Measurements from ENCODE around the gene SLC35B1. TPM values are rescaled to one million over a fixed set of nuclear protein-coding genes. Genes with fewer than 3 reads are reported as not detected.
A peak's percentile ranks its signal among the peaks of the same experiment; 100 is the strongest.

The SLC35B1 gene
- polyA plus RNA-seq, 2 donors: 25.0 to 42.2 TPM

- H3K4me3 ChIP-seq (ENCODE audit: low read depth in 1 of 2, low read length in 2 of 2): no peak overlapping the region
- no peak overlapping the region for H3K27ac ChIP-seq (ENCODE audit: low read depth in 2 of 2, low read length in 1 of 2)
- H3K4me1 ChIP-seq (ENCODE audit: control insufficient read depth in 2 of 2, insufficient read depth in 2 of 2, low read length in 1 of 2): no peaks in the 10 kb centered on the region
- WGBS, 2 donors: 56 to 76% methylated on average over 1 of the region's 1 CpG
- H3K9me3 ChIP-seq (ENCODE audit: control insufficient read depth in 2 of 2, insufficient read depth in 1 of 2, low read depth in 1 of 2, low read length in 1 of 2): no peaks in the 10 kb centered on the region
- no peaks in the 10 kb centered on the region for H3K36me3 ChIP-seq (ENCODE audit: control insufficient read depth in 2 of 2, insufficient read depth in 2 of 2, low read length in 1 of 2)
- no peaks in the 10 kb centered on the region for H3K27me3 ChIP-seq (ENCODE audit: control insufficient read depth in 1 of 2, insufficient read depth in 2 of 2, low read length in 2 of 2)
Observed at GRCh38 chr17:49747632-49748031, 39.9 kb upstream of the SLC35B1 start.

- Histone ChIP-seq H3K9me3 (ENCODE audit: control insufficient read depth in 2 of 2, insufficient read depth in 1 of 2, low read depth in 1 of 2, low read length in 1 of 2) (no peaks in the 10 kb centered on the region), H3K4me3 (ENCODE audit: low read depth in 1 of 2, low read length in 2 of 2) (no peak overlapping the region), H3K4me1 (ENCODE audit: control insufficient read depth in 2 of 2, insufficient read depth in 2 of 2, low read length in 1 of 2) (no peaks in the 10 kb centered on the region), H3K36me3 (ENCODE audit: control insufficient read depth in 2 of 2, insufficient read depth in 2 of 2, low read length in 1 of 2) (no peaks in the 10 kb centered on the region), H3K27ac (ENCODE audit: low read depth in 2 of 2, low read length in 1 of 2) (peak overlapping the region; percentile 30 to 48), H3K27me3 (ENCODE audit: control insufficient read depth in 1 of 2, insufficient read depth in 2 of 2, low read length in 2 of 2) (no peaks in the 10 kb centered on the region)
- 64 to 76% methylated on average over 5 of the region's 5 CpGs for WGBS, 2 donors
Observed at GRCh38 chr17:49746791-49747490, 39.2 kb upstream of the SLC35B1 start.

- Histone ChIP-seq H3K36me3 (ENCODE audit: control insufficient read depth in 2 of 2, insufficient read depth in 2 of 2, low read length in 1 of 2) (no peaks in the 10 kb centered on the region), H3K9me3 (ENCODE audit: control insufficient read depth in 2 of 2, insufficient read depth in 1 of 2, low read depth in 1 of 2, low read length in 1 of 2) (no peaks in the 10 kb centered on the region), H3K4me1 (ENCODE audit: control insufficient read depth in 2 of 2, insufficient read depth in 2 of 2, low read length in 1 of 2) (peaks cover 5% of the 10 kb centered on the region in 2 donors), H3K27ac (ENCODE audit: low read depth in 2 of 2, low read length in 1 of 2) (no peak overlapping the region), H3K4me3 (ENCODE audit: low read depth in 1 of 2, low read length in 2 of 2) (no peak overlapping the region), H3K27me3 (ENCODE audit: control insufficient read depth in 1 of 2, insufficient read depth in 2 of 2, low read length in 2 of 2) (no peaks in the 10 kb centered on the region)
- WGBS, 2 donors: 73 to 77% methylated on average over 1 of the region's 1 CpG
Observed at GRCh38 chr17:49745175-49746139, 37.7 kb upstream of the SLC35B1 start.

- Histone ChIP-seq H3K36me3 (ENCODE audit: control insufficient read depth in 2 of 2, insufficient read depth in 2 of 2, low read length in 1 of 2) (no peaks in the 10 kb centered on the region), H3K4me3 (ENCODE audit: low read depth in 1 of 2, low read length in 2 of 2) (no peak overlapping the region), H3K27ac (ENCODE audit: low read depth in 2 of 2, low read length in 1 of 2) (peak overlapping the region; percentile 57 to 63), H3K9me3 (ENCODE audit: control insufficient read depth in 2 of 2, insufficient read depth in 1 of 2, low read depth in 1 of 2, low read length in 1 of 2) (no peaks in the 10 kb centered on the region), H3K27me3 (ENCODE audit: control insufficient read depth in 1 of 2, insufficient read depth in 2 of 2, low read length in 2 of 2) (no peaks in the 10 kb centered on the region), H3K4me1 (ENCODE audit: control insufficient read depth in 2 of 2, insufficient read depth in 2 of 2, low read length in 1 of 2) (peaks cover 5 to 9% of the 10 kb centered on the region in 2 donors)
- WGBS, 2 donors: 41 to 46% methylated on average over 1 of the region's 1 CpG
Observed at GRCh38 chr17:49742166-49742638, 34.4 kb upstream of the SLC35B1 start.

- no peaks in the 10 kb centered on the region for H3K27me3 ChIP-seq (ENCODE audit: control insufficient read depth in 1 of 2, insufficient read depth in 2 of 2, low read length in 2 of 2)
- no peak overlapping the region for H3K4me3 ChIP-seq (ENCODE audit: low read depth in 1 of 2, low read length in 2 of 2)
- H3K27ac ChIP-seq (ENCODE audit: low read depth in 2 of 2, low read length in 1 of 2): peak overlapping the region; percentile 66 to 83
- peaks cover 5 to 9% of the 10 kb centered on the region in 2 donors for H3K4me1 ChIP-seq (ENCODE audit: control insufficient read depth in 2 of 2, insufficient read depth in 2 of 2, low read length in 1 of 2)
- no peaks in the 10 kb centered on the region for H3K36me3 ChIP-seq (ENCODE audit: control insufficient read depth in 2 of 2, insufficient read depth in 2 of 2, low read length in 1 of 2)
- WGBS, 2 donors: 35 to 40% methylated on average over 3 of the region's 3 CpGs
- H3K9me3 ChIP-seq (ENCODE audit: control insufficient read depth in 2 of 2, insufficient read depth in 1 of 2, low read depth in 1 of 2, low read length in 1 of 2): no peaks in the 10 kb centered on the region
Observed at GRCh38 chr17:49741692-49742076, 33.9 kb upstream of the SLC35B1 start.

- Histone ChIP-seq H3K27me3 (ENCODE audit: control insufficient read depth in 1 of 2, insufficient read depth in 2 of 2, low read length in 2 of 2) (no peaks in the 10 kb centered on the region), H3K27ac (ENCODE audit: low read depth in 2 of 2, low read length in 1 of 2) (peak overlapping the region; percentile 80 to 90), H3K4me3 (ENCODE audit: low read depth in 1 of 2, low read length in 2 of 2) (no peak overlapping the region), H3K36me3 (ENCODE audit: control insufficient read depth in 2 of 2, insufficient read depth in 2 of 2, low read length in 1 of 2) (no peaks in the 10 kb centered on the region), H3K9me3 (ENCODE audit: control insufficient read depth in 2 of 2, insufficient read depth in 1 of 2, low read depth in 1 of 2, low read length in 1 of 2) (no peaks in the 10 kb centered on the region), H3K4me1 (ENCODE audit: control insufficient read depth in 2 of 2, insufficient read depth in 2 of 2, low read length in 1 of 2) (peaks cover 5 to 9% of the 10 kb centered on the region in 2 donors)
- 20 to 30% methylated on average over 5 of the region's 5 CpGs for WGBS, 2 donors
Observed at GRCh38 chr17:49741009-49741691, 33.4 kb upstream of the SLC35B1 start.

GRCh38 chr17:49739641-49740271 lies 32.0 kb upstream of the SLC35B1 start:
- WGBS, 2 donors: 42 to 50% methylated on average over 7 of the region's 7 CpGs
- Histone ChIP-seq H3K4me3 (ENCODE audit: low read depth in 1 of 2, low read length in 2 of 2) (no peak overlapping the region), H3K36me3 (ENCODE audit: control insufficient read depth in 2 of 2, insufficient read depth in 2 of 2, low read length in 1 of 2) (no peaks in the 10 kb centered on the region)

GRCh38 chr17:49738456-49739163 lies 30.8 kb upstream of the SLC35B1 start:
- Histone ChIP-seq H3K9me3 (ENCODE audit: control insufficient read depth in 2 of 2, insufficient read depth in 1 of 2, low read depth in 1 of 2, low read length in 1 of 2) (no peaks in the 10 kb centered on the region), H3K4me1 (ENCODE audit: control insufficient read depth in 2 of 2, insufficient read depth in 2 of 2, low read length in 1 of 2) (peaks cover 5 to 9% of the 10 kb centered on the region in 2 donors), H3K27ac (ENCODE audit: low read depth in 2 of 2, low read length in 1 of 2) (peak overlapping the region; percentile 42 to 47), H3K27me3 (ENCODE audit: control insufficient read depth in 1 of 2, insufficient read depth in 2 of 2, low read length in 2 of 2) (no peaks in the 10 kb centered on the region), H3K4me3 (ENCODE audit: low read depth in 1 of 2, low read length in 2 of 2) (no peak overlapping the region), H3K36me3 (ENCODE audit: control insufficient read depth in 2 of 2, insufficient read depth in 2 of 2, low read length in 1 of 2) (no peaks in the 10 kb centered on the region)
- 76 to 81% methylated on average over 5 of the region's 5 CpGs for WGBS, 2 donors

More at GRCh38 chr17:49739641-49740271, 32.0 kb upstream of the SLC35B1 start:
- Histone ChIP-seq H3K4me1 (ENCODE audit: control insufficient read depth in 2 of 2, insufficient read depth in 2 of 2, low read length in 1 of 2) (peaks cover 5 to 9% of the 10 kb centered on the region in 2 donors), H3K27ac (ENCODE audit: low read depth in 2 of 2, low read length in 1 of 2) (peak overlapping the region; percentile 68 to 72), H3K9me3 (ENCODE audit: control insufficient read depth in 2 of 2, insufficient read depth in 1 of 2, low read depth in 1 of 2, low read length in 1 of 2) (no peaks in the 10 kb centered on the region), H3K27me3 (ENCODE audit: control insufficient read depth in 1 of 2, insufficient read depth in 2 of 2, low read length in 2 of 2) (no peaks in the 10 kb centered on the region)

Data from esophagus (tissue), 2 donors.